ENCODE measurements around the gene HBS1L. TPM values are rescaled to one million over a fixed set of nuclear protein-coding genes. Genes with fewer than 3 reads are reported as not detected.

HBS1L gene
- total and polyA plus RNA-seq, 9 of the 15 experiments (the other 6 are each of a cell fraction or from before 2014, with no cell fraction given) = 101 to 199 (median 145) TPM

DNA sequence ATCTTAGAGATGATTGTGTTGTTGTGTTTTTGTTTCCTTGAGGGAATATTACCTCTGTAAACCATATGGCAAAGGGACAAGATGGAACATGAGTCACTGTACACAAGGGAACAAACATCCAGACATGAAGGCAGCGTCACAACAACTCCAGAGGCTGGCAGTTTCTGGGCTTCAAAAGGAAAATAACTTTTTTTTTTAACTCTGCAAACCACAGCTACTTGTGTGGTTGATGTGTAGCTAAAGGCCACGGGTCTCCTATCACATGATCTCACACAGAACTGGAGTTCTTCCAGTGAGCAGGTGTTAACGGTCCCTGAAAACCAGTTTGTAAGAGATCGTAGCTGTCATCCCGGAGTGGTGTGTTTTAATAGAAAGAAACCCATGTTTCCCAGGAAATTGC, 33.2 kb upstream of the HBS1L start (continued):
- TF ChIP-seq, protein P1, sequence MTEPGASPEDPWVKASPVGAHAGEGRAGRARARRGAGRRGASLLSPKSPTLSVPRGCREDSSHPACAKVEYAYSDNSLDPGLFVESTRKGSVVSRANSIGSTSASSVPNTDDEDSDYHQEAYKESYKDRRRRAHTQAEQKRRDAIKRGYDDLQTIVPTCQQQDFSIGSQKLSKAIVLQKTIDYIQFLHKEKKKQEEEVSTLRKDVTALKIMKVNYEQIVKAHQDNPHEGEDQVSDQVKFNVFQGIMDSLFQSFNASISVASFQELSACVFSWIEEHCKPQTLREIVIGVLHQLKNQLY (CRISPR knock-in tag; conservative IDR thresholded peaks at IDR 0.05) = no peak
- TF ChIP-seq PTBP1 (IDR thresholded peaks at IDR 0.05; ENCODE audit: low read depth, low read length) = no peak
- TF ChIP-seq, protein P2, sequence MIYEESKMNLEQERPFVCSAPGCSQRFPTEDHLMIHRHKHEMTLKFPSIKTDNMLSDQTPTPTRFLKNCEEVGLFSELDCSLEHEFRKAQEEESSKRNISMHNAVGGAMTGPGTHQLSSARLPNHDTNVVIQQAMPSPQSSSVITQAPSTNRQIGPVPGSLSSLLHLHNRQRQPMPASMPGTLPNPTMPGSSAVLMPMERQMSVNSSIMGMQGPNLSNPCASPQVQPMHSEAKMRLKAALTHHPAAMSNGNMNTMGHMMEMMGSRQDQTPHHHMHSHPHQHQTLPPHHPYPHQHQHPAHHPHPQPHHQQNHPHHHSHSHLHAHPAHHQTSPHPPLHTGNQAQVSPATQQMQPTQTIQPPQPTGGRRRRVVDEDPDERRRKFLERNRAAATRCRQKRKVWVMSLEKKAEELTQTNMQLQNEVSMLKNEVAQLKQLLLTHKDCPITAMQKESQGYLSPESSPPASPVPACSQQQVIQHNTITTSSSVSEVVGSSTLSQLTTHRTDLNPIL (CRISPR knock-in tag; IDR thresholded peaks at IDR 0.05) = no peak
- TF ChIP-seq, protein P3, sequence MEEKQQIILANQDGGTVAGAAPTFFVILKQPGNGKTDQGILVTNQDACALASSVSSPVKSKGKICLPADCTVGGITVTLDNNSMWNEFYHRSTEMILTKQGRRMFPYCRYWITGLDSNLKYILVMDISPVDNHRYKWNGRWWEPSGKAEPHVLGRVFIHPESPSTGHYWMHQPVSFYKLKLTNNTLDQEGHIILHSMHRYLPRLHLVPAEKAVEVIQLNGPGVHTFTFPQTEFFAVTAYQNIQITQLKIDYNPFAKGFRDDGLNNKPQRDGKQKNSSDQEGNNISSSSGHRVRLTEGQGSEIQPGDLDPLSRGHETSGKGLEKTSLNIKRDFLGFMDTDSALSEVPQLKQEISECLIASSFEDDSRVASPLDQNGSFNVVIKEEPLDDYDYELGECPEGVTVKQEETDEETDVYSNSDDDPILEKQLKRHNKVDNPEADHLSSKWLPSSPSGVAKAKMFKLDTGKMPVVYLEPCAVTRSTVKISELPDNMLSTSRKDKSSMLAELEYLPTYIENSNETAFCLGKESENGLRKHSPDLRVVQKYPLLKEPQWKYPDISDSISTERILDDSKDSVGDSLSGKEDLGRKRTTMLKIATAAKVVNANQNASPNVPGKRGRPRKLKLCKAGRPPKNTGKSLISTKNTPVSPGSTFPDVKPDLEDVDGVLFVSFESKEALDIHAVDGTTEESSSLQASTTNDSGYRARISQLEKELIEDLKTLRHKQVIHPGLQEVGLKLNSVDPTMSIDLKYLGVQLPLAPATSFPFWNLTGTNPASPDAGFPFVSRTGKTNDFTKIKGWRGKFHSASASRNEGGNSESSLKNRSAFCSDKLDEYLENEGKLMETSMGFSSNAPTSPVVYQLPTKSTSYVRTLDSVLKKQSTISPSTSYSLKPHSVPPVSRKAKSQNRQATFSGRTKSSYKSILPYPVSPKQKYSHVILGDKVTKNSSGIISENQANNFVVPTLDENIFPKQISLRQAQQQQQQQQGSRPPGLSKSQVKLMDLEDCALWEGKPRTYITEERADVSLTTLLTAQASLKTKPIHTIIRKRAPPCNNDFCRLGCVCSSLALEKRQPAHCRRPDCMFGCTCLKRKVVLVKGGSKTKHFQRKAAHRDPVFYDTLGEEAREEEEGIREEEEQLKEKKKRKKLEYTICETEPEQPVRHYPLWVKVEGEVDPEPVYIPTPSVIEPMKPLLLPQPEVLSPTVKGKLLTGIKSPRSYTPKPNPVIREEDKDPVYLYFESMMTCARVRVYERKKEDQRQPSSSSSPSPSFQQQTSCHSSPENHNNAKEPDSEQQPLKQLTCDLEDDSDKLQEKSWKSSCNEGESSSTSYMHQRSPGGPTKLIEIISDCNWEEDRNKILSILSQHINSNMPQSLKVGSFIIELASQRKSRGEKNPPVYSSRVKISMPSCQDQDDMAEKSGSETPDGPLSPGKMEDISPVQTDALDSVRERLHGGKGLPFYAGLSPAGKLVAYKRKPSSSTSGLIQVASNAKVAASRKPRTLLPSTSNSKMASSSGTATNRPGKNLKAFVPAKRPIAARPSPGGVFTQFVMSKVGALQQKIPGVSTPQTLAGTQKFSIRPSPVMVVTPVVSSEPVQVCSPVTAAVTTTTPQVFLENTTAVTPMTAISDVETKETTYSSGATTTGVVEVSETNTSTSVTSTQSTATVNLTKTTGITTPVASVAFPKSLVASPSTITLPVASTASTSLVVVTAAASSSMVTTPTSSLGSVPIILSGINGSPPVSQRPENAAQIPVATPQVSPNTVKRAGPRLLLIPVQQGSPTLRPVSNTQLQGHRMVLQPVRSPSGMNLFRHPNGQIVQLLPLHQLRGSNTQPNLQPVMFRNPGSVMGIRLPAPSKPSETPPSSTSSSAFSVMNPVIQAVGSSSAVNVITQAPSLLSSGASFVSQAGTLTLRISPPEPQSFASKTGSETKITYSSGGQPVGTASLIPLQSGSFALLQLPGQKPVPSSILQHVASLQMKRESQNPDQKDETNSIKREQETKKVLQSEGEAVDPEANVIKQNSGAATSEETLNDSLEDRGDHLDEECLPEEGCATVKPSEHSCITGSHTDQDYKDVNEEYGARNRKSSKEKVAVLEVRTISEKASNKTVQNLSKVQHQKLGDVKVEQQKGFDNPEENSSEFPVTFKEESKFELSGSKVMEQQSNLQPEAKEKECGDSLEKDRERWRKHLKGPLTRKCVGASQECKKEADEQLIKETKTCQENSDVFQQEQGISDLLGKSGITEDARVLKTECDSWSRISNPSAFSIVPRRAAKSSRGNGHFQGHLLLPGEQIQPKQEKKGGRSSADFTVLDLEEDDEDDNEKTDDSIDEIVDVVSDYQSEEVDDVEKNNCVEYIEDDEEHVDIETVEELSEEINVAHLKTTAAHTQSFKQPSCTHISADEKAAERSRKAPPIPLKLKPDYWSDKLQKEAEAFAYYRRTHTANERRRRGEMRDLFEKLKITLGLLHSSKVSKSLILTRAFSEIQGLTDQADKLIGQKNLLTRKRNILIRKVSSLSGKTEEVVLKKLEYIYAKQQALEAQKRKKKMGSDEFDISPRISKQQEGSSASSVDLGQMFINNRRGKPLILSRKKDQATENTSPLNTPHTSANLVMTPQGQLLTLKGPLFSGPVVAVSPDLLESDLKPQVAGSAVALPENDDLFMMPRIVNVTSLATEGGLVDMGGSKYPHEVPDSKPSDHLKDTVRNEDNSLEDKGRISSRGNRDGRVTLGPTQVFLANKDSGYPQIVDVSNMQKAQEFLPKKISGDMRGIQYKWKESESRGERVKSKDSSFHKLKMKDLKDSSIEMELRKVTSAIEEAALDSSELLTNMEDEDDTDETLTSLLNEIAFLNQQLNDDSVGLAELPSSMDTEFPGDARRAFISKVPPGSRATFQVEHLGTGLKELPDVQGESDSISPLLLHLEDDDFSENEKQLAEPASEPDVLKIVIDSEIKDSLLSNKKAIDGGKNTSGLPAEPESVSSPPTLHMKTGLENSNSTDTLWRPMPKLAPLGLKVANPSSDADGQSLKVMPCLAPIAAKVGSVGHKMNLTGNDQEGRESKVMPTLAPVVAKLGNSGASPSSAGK (IDR thresholded peaks at IDR 0.05) = 0 out of 2 replicates have a peak, but pooled peaks have one; percentile 19
- TF ChIP-seq, protein P4, sequence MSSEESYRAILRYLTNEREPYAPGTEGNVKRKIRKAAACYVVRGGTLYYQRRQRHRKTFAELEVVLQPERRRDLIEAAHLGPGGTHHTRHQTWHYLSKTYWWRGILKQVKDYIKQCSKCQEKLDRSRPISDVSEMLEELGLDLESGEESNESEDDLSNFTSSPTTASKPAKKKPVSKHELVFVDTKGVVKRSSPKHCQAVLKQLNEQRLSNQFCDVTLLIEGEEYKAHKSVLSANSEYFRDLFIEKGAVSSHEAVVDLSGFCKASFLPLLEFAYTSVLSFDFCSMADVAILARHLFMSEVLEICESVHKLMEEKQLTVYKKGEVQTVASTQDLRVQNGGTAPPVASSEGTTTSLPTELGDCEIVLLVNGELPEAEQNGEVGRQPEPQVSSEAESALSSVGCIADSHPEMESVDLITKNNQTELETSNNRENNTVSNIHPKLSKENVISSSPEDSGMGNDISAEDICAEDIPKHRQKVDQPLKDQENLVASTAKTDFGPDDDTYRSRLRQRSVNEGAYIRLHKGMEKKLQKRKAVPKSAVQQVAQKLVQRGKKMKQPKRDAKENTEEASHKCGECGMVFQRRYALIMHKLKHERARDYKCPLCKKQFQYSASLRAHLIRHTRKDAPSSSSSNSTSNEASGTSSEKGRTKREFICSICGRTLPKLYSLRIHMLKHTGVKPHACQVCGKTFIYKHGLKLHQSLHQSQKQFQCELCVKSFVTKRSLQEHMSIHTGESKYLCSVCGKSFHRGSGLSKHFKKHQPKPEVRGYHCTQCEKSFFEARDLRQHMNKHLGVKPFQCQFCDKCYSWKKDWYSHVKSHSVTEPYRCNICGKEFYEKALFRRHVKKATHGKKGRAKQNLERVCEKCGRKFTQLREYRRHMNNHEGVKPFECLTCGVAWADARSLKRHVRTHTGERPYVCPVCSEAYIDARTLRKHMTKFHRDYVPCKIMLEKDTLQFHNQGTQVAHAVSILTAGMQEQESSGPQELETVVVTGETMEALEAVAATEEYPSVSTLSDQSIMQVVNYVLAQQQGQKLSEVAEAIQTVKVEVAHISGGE (CRISPR knock-in tag; IDR thresholded peaks at IDR 0.05) = peak in 1 of 3 experiments; percentile 16; a peak in 1 of 6 replicates
- TF ChIP-seq, protein P5, sequence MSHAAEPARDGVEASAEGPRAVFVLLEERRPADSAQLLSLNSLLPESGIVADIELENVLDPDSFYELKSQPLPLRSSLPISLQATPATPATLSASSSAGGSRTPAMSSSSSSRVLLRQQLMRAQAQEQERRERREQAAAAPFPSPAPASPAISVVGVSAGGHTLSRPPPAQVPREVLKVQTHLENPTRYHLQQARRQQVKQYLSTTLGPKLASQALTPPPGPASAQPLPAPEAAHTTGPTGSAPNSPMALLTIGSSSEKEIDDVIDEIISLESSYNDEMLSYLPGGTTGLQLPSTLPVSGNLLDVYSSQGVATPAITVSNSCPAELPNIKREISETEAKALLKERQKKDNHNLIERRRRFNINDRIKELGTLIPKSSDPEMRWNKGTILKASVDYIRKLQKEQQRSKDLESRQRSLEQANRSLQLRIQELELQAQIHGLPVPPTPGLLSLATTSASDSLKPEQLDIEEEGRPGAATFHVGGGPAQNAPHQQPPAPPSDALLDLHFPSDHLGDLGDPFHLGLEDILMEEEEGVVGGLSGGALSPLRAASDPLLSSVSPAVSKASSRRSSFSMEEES (CRISPR knock-in tag; IDR thresholded peaks at IDR 0.05) = peak; percentile 65
- TF ChIP-seq ZNF24 (IDR thresholded peaks at IDR 0.05) = no peak
